CD4-positive, alpha-beta T cell treated with Interferon gamma for 1 hour (primary cell): ENCODE data around the gene TMPRSS5.

Source experiments
- DNase-seq: peaks from one replicate; pipeline ENCODE4 v3.0.0-alpha.2; 2020

Gene TMPRSS5

GRCh38 chr11:113666584-113666983 is 39.5 kb downstream of the TMPRSS5 start:
- no peak for DNase-seq

GRCh38 chr11:113664981-113665710 is 41.0 kb downstream of the TMPRSS5 start:
- DNase-seq = no peak

- DNase-seq = no peak
Observed at GRCh38 chr11:113664069-113664980, 41.8 kb downstream of the TMPRSS5 start.

GRCh38 chr11:113663567-113663966 is 42.5 kb downstream of the TMPRSS5 start:
- no peak for DNase-seq

- DNase-seq = no peak
Observed at GRCh38 chr11:113655771-113656170, 50.3 kb downstream of the TMPRSS5 start.

- no peak for DNase-seq
Observed at GRCh38 chr11:113651023-113651422, 55.1 kb downstream of the TMPRSS5 start.

DNA sequence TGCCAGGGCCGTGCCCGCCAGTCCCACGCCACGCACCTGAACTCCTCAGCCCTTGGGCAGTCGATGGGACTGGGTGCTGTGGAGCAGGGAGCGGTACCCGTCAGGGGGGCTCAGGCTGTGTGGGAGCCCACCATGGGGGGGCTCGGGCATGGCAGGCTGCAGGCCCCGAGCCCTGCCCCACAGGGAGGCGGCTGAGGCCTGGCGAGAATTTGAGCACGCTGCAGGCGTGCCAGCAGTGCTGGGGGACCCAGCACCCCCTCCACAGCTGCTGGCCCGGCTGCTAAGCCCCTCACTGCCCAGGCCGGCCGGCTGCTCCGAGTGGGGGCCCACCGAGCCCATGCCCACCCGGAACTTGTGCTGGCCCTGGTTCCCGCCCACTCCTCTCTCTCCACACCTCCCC is 56.8 kb downstream of the TMPRSS5 start:
- no peak for DNase-seq

DNA sequence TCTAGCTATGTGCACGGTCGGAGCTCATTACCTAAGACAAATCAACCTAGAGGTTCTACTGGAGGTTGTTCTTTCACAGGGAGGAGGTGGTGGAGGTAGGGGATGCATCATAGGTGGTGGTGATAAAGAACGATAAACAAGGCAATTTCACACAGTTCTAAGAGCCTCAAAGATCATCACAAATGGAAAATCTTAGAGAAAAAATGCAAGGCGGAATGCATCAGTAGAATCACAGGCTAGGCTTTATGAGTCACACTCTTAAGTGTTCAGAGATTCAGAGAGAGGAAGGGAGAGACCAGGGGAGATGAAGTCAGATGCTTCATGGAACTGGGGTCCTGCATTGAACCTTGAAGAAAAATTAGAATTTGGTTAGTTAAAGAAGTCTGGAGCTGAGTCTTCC is 58.3 kb downstream of the TMPRSS5 start:
- DNase-seq = no peak

- DNase-seq = no peak
Observed at GRCh38 chr11:113647108-113647507, 59.0 kb downstream of the TMPRSS5 start.

DNA sequence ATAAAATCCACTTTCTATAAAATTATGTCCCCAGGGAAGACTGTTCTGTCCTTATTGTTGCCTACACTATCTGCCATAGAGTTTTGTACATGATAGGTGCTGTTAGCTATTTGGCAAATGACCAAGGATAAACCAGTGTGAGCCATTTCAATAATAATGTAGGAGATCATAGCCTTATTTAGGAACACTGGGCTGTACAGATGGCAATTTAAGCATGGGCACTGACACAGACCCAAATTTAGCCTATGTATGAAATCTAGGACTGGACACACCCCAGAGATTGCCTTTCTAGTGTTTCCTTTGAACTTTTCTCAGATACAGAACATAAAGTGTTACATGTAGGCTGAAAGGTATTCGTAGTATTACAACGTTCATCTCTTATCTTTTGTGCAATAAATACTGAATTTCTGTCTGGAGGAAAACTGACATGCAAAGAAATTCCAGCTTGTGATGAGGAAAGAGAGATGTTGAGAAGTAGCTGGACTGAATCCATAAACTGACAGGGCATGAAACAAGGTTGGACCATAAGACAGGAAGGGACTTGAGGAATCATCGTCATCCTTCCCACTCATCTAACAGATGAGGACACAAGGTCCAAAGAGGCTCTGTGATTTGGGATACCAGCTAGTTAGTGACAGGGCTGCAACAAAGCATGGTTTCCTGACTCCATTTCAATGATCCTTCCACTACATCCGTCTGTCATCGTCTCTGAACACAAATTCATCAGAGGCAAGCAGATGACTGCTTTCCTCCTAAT is 60.3 kb downstream of the TMPRSS5 start:
- DNase-seq = no peak

DNA sequence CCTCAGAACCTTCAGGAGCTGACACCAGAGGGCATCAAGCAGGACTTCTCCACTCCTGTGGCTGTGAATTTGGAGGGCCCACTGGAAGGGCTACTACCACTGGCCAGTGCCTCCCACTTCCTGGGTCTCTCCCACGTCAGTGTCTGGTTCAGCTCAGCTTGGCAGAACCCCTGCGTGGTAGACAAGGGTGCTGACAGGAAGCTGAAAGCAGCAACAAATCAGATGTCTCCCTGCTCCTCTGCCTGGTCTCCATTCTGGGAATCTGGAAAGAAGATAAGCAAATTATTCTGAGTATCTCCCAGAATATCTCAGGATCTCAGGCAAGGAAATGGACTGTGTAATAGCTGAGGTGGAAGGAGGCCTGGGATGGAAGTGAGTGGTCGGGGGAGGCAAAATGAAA is 61.5 kb downstream of the TMPRSS5 start:
- no peak for DNase-seq

GRCh38 chr11:113643701-113644100 is 62.4 kb downstream of the TMPRSS5 start:
- DNase-seq = no peak

DNA sequence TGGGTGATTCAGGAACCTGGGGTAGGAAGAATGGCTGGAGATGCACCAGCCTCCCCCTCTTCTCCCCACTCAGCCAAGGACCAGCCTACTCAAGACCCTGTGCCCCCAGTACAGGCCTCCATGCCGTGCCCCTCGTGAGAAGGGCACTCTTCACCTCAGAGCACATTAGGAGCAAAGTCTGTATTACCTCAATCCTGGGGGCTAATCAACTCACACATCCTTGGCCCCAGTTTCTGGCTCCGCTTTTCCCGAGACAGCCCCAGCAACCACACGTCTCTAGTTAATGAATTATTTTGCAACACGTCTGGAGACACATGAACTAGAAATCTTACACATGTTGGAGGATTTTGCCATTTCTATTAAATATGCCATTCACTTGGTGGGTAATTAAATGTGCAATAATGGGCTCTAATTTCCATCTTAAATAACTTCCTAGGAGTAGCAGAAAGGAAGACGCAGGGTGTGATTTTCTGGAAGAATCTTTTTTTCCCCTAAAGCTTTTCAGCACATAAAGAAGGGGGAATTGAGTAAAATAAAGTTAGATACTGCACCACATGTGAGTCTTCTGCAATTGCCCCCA is 63.0 kb downstream of the TMPRSS5 start:
- no peak for DNase-seq

DNA sequence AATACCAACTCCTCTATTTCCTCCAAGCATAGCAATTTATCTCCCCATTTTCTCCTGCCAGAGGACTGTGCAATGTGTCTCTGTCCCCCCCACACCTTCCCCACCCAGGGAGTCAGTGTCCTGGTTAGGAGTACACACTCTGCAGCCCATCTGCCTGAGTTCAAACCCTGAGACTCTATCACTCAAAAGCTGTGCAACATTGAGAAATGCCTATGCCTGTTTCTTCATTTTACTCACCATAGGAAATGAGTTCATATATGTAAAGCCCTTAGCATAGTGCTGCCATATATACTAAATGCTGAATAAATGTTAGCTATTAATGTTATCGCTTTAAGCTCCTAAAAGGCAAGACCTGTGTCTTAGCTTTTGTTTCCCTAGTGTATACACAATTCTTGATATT is 64.0 kb downstream of the TMPRSS5 start:
- no peak for DNase-seq

- no peak for DNase-seq
Observed at GRCh38 chr11:113638376-113638775, 67.7 kb downstream of the TMPRSS5 start.

DNA sequence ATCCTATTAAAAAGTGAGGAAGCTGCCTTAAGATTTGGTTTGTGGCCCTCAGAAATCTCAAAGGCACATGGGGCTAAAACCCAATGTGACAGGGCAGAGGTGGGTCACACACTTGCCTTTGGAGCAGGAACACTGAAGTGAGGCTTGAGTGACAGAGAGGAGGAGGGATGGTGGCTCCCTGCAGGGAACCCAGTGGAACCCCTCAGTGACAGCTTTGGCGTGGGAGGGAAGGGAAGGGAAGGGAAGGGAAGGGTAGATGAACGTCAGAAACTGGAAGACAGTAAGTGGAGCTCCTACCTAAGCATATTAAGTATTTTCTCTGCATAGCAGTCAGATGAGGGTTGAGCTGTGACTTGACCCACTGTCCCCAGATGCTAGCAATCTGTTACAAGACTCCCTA is 68.5 kb downstream of the TMPRSS5 start:
- no peak for DNase-seq
